ENCODE measurements around the gene HYCC1.

Gene HYCC1

GRCh38 chr7:22980422-22980821, 33.5 kb downstream of the HYCC1 start:
- no peak overlapping the region for H3K4me3 ChIP-seq (ENCODE audit: low read depth, low read length)
- POLR2A ChIA-PET = no interaction called here
- CTCF ChIA-PET = no interaction called here
- H3K36me3 ChIP-seq (ENCODE audit: control insufficient read depth in 2 of 2, insufficient read depth in 1 of 2, low read length in 2 of 2) = peaks cover 6 to 8% of the 10 kb centered on the region in 2 experiments
- no peaks in the 10 kb centered on the region for H3K9me3 ChIP-seq (ENCODE audit: control insufficient read depth, insufficient read depth, low read depth, low read length)
- no peaks in the 10 kb centered on the region for H3K4me1 ChIP-seq (ENCODE audit: control insufficient read depth, insufficient read depth, low read length)
- no peak overlapping the region for H3K27ac ChIP-seq (ENCODE audit: extremely low read depth, low read depth, low read length)
- TF ChIP-seq ZNF423 (tag by site-specific recombination; IDR thresholded peaks at IDR 0.05) (no peak), ZBTB20 (tag by site-specific recombination; IDR thresholded peaks at IDR 0.05) (no peak), ZNF416 (tag by site-specific recombination; IDR thresholded peaks at IDR 0.05) (no peak), ZNF366 (tag by site-specific recombination; conservative IDR thresholded peaks at IDR 0.05) (no peak), YY1 (tag by site-specific recombination; IDR thresholded peaks at IDR 0.05) (no peak), ZNF169 (tag by site-specific recombination; IDR thresholded peaks at IDR 0.05) (no peak), PRDM6 (tag by site-specific recombination; IDR thresholded peaks at IDR 0.05) (no peak), REPIN1 (tag by site-specific recombination; IDR thresholded peaks at IDR 0.05; ENCODE audit: low read depth) (no peak), KLF9 (tag by site-specific recombination; IDR thresholded peaks at IDR 0.05; ENCODE audit: low read depth) (no peak), ZNF280D (tag by site-specific recombination; IDR thresholded peaks at IDR 0.05) (no peak), ZNF747 (tag by site-specific recombination; IDR thresholded peaks at IDR 0.05) (no peak), ZNF311 (tag by site-specific recombination; IDR thresholded peaks at IDR 0.05; ENCODE audit: borderline replicate concordance) (no peak), TSHZ1 (tag by site-specific recombination; IDR thresholded peaks at IDR 0.05; ENCODE audit: borderline replicate concordance) (no peak), KLF7 (tag by site-specific recombination; IDR thresholded peaks at IDR 0.05; ENCODE audit: borderline replicate concordance) (no peak), SP3 (tag by site-specific recombination; IDR thresholded peaks at IDR 0.05) (no peak), SP2 (tag by site-specific recombination; IDR thresholded peaks at IDR 0.05) (no peak), ZNF692 (tag by site-specific recombination; IDR thresholded peaks at IDR 0.05) (no peak), ZBTB6 (tag by site-specific recombination; IDR thresholded peaks at IDR 0.05) (no peak), ZNF16 (tag by site-specific recombination; IDR thresholded peaks at IDR 0.05; ENCODE audit: low read depth) (no peak), ZNF513 (tag by site-specific recombination; IDR thresholded peaks at IDR 0.05) (no peak)

Data from HEK293 (cell line).